Activated T-helper 17 cell treated with anti-CD3 and anti-CD28 coated beads, Interleukin-2, amount 50 U/mL, for 72 hours (primary cell): ENCODE data around the gene DDX4. TPM values are rescaled to one million over a fixed set of nuclear protein-coding genes. Genes with fewer than 3 reads are reported as not detected.
A peak's percentile ranks its signal among the peaks of the same experiment; 100 is the strongest.
"Not testable (repeated sequence)": the region's sequence is repeated elsewhere in the genome, so short reads cannot be mapped to it uniquely, and the experiment has no call there.

ENCODE experiments used
- ATAC-seq: fragments of 150-1000 bp; cut with Tn5 transposase; replicated peaks from 2 replicates; pipeline ENCODE4 v1.10.0; 2021; ENCODE audit warnings: mild to moderate bottlenecking, moderate library complexity
- H3K27ac Mint-ChIP-seq: one replicate; pipeline ENCODE4 v1.8.0; 2022; ENCODE audit warnings: mixed read lengths
- H3K27me3 Mint-ChIP-seq: one replicate; pipeline ENCODE4 v1.8.0; 2022; ENCODE audit warnings: mixed read lengths
- H3K36me3 Mint-ChIP-seq: one replicate; pipeline ENCODE4 v1.8.0; 2022; ENCODE audit warnings: low read depth, mild to moderate bottlenecking, mixed read lengths
- H3K4me1 Mint-ChIP-seq: one replicate; pipeline ENCODE4 v1.8.0; 2022; ENCODE audit warnings: mixed read lengths
- H3K4me3 Mint-ChIP-seq: one replicate; pipeline ENCODE4 v1.8.0; 2022; ENCODE audit warnings: mild to moderate bottlenecking, mixed read lengths
- H3K9me3 Mint-ChIP-seq: one replicate; pipeline ENCODE4 v1.8.0; 2022; ENCODE audit warnings: mixed read lengths
- total RNA-seq, 2 donors: library from RNA; stranded (reverse); gene quantifications; one replicate each; pipeline ENCODE4 v1.2.3, GENCODE V29; 2022

Gene DDX4
- total RNA-seq, 2 donors from 2014 or later: 0.26 TPM; not detected in 1

GRCh38 chr5:55712023-55712859, 25.6 kb upstream of the DDX4 start, which contains the start of gene SLC38A9:
TSS of gene SLC38A9 (minus strand) at chr5:55712324. CDS start at chr5:55697958, 14,366 bp downstream.
- H3K27ac Mint-ChIP-seq: peak within 1 kb of the TSS; percentile 96
- H3K9me3 Mint-ChIP-seq: no peaks in the 10 kb centered on the region
- H3K4me1 Mint-ChIP-seq: peaks cover 10% of the 10 kb centered on the region
- no peaks in the 10 kb centered on the region for H3K27me3 Mint-ChIP-seq
- H3K36me3 Mint-ChIP-seq: peaks cover 14% of the 10 kb centered on the region
- peak within 1 kb of the TSS; percentile 97 for H3K4me3 Mint-ChIP-seq
- peak; percentile 100 for ATAC-seq

DNA sequence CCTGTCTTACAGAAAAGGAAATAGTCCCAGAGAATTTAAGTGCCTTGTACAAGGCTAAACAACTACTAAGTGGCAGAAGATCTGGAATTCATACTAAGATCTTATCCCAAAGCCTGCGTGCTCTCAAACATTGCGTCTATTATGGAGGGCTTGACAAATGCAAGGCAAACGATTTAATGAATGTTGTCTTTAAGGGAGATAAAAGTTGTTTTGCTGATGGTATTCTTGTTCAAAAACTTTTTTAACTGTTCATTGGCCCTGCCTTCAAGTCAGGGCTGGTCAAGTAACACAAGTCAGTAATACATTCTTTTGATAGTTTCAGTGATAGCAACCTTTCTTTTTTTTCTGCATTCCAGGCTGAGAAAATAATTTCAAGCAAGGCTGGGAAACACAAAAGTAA, 24.0 kb upstream of the DDX4 start:
- Mint-ChIP-seq H3K27me3 (no peaks in the 10 kb centered on the region), H3K9me3 (no peaks in the 10 kb centered on the region), H3K27ac (no peak overlapping the region), H3K36me3 (peaks cover 4% of the 10 kb centered on the region), H3K4me3 (no peak overlapping the region), H3K4me1 (peaks cover 9% of the 10 kb centered on the region)
- ATAC-seq: no peak

- peaks cover 5% of the 10 kb centered on the region for H3K4me1 Mint-ChIP-seq
- no peaks in the 10 kb centered on the region for H3K36me3 Mint-ChIP-seq
- no peaks in the 10 kb centered on the region for H3K9me3 Mint-ChIP-seq
- no peaks in the 10 kb centered on the region for H3K27me3 Mint-ChIP-seq
- no peak overlapping the region for H3K27ac Mint-ChIP-seq
- ATAC-seq: no peak
- no peak overlapping the region for H3K4me3 Mint-ChIP-seq
Measured at GRCh38 chr5:55714339-55714738, 23.5 kb upstream of the DDX4 start.

DNA sequence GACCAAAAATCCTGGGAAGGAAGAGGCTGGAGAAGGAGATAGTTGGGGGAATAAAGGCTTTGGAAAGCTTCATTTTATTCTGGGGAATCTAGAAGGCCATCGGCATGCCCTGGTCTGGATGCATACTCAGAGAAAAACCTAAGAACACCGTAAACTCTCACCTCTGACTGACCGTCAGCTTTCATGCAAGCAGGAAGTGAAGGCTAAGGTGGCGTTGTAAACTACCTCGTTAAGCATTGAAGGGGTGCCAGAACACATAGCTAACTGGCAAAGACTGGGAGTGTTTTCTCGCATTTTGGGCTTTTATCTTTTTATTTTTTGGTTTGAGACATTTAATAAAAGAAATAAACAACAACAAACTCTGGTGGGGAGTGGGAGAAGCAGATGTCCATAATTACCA, 23.1 kb upstream of the DDX4 start:
- H3K9me3 Mint-ChIP-seq: no peaks in the 10 kb centered on the region
- no peak overlapping the region for H3K27ac Mint-ChIP-seq

DNA sequence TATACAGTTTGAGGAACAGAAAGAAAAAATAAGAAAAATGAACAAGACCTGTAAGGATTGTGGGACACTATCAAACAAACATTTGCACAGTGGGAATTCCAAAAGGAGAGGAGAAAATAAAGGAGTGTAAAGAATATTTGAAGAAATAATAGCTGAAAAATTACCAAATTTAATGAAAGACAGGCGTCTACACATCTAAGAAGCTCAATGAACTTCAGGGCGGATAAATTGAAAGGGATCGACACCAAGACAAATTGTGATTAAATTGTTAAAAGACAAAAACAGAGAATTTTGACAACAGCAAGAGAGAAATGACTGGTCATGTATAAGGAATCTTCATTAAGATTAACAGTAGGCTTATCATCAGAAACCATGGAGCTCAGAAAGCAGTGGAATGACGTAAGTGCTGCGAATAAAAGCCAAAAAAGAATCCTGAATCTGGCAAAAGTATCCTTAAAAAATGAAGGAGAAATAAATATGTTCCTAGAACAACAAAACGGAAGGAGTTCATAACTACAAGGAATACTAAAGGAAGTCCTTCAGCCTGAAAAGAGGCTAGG, 22.3 kb upstream of the DDX4 start:
- H3K27ac Mint-ChIP-seq: no peak overlapping the region
- ATAC-seq: no peak
- no peak overlapping the region for H3K4me3 Mint-ChIP-seq

More for the DNA sequence above, 23.1 kb upstream of the DDX4 start:
- H3K4me1 Mint-ChIP-seq: peaks cover 5% of the 10 kb centered on the region
- ATAC-seq: no peak
- no peak overlapping the region for H3K4me3 Mint-ChIP-seq
- H3K36me3 Mint-ChIP-seq: no peaks in the 10 kb centered on the region
- no peaks in the 10 kb centered on the region for H3K27me3 Mint-ChIP-seq

GRCh38 chr5:55719026-55719425, 18.8 kb upstream of the DDX4 start:
- not testable (repeated sequence) for ATAC-seq, H3K9me3 Mint-ChIP-seq, H3K36me3 Mint-ChIP-seq, H3K27ac Mint-ChIP-seq, H3K4me3 Mint-ChIP-seq, H3K27me3 Mint-ChIP-seq, H3K4me1 Mint-ChIP-seq

More for the DNA sequence above, 22.3 kb upstream of the DDX4 start:
- Mint-ChIP-seq H3K4me1 (peaks cover 5% of the 10 kb centered on the region), H3K36me3 (no peaks in the 10 kb centered on the region), H3K9me3 (no peaks in the 10 kb centered on the region), H3K27me3 (no peaks in the 10 kb centered on the region)

GRCh38 chr5:55720188-55720703, 17.6 kb upstream of the DDX4 start:
- no peaks in the 10 kb centered on the region for H3K9me3 Mint-ChIP-seq
- no peak for ATAC-seq
- H3K4me3 Mint-ChIP-seq: no peak overlapping the region
- H3K27me3 Mint-ChIP-seq: no peaks in the 10 kb centered on the region
- no peaks in the 10 kb centered on the region for H3K36me3 Mint-ChIP-seq
- no peak overlapping the region for H3K27ac Mint-ChIP-seq
- H3K4me1 Mint-ChIP-seq: no peaks in the 10 kb centered on the region

DNA sequence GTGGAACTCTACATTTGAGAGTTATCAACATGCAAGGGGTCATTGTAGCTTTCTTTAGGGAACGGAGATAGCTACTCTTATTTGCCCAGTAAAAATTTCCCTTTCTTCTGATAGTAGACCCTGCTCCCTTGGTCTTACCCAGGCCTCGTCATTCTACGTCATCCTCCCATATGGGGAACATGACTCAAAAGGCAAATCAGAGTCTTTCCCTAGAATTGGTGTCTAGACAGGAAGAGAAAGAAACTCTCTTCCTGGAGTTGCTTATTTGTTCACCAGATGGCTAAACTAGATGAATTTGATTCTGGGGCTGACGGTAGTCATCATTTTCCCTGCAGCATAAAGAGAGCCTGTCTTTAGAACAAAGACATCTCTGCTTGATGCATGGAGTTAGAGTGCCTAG, 13.6 kb upstream of the DDX4 start:
- H3K27ac Mint-ChIP-seq: no peak overlapping the region
- H3K4me1 Mint-ChIP-seq: no peaks in the 10 kb centered on the region
- no peaks in the 10 kb centered on the region for H3K36me3 Mint-ChIP-seq
- no peaks in the 10 kb centered on the region for H3K27me3 Mint-ChIP-seq
- no peak overlapping the region for H3K4me3 Mint-ChIP-seq
- H3K9me3 Mint-ChIP-seq: no peaks in the 10 kb centered on the region
- ATAC-seq: peak; percentile 28

DNA sequence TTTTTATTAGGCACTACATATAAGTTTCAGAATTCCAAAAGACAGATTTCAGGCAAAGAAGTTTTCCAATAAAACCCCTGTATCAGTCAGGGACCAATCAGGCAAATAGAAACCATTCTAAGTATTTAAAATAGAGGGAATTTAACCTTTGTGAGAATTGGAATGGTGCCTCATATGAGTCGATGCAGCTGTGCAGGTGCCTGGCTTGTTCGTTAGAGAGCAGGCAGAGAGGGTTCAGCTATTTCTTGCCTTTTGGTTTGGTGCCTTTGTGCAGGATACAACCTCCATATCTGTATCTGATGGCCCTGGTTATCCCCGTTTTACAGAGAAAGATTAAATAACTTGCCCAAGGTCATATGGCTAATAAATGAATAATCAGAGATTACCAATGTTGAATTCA, 6.0 kb upstream of the DDX4 start:
- H3K4me1 Mint-ChIP-seq: no peaks in the 10 kb centered on the region
- H3K4me3 Mint-ChIP-seq: no peak overlapping the region
- no peak overlapping the region for H3K27ac Mint-ChIP-seq
- no peak for ATAC-seq
- H3K36me3 Mint-ChIP-seq: no peaks in the 10 kb centered on the region
- no peaks in the 10 kb centered on the region for H3K9me3 Mint-ChIP-seq
- H3K27me3 Mint-ChIP-seq: no peaks in the 10 kb centered on the region

- H3K36me3 Mint-ChIP-seq: no peaks in the 10 kb centered on the region
- no peak overlapping the region for H3K4me3 Mint-ChIP-seq
- no peaks in the 10 kb centered on the region for H3K27me3 Mint-ChIP-seq
- no peak for ATAC-seq
- no peaks in the 10 kb centered on the region for H3K4me1 Mint-ChIP-seq
- H3K27ac Mint-ChIP-seq: no peak overlapping the region
- no peaks in the 10 kb centered on the region for H3K9me3 Mint-ChIP-seq
Measured at GRCh38 chr5:55732585-55732984, 5.3 kb upstream of the DDX4 start.

- H3K27ac Mint-ChIP-seq: no peak overlapping the region
- H3K4me3 Mint-ChIP-seq: no peak overlapping the region
- H3K27me3 Mint-ChIP-seq: no peaks in the 10 kb centered on the region
- no peak for ATAC-seq
- H3K36me3 Mint-ChIP-seq: no peaks in the 10 kb centered on the region
- H3K9me3 Mint-ChIP-seq: no peaks in the 10 kb centered on the region
- H3K4me1 Mint-ChIP-seq: no peaks in the 10 kb centered on the region
Measured at GRCh38 chr5:55734658-55735057, 3.2 kb upstream of the DDX4 start.

DNA sequence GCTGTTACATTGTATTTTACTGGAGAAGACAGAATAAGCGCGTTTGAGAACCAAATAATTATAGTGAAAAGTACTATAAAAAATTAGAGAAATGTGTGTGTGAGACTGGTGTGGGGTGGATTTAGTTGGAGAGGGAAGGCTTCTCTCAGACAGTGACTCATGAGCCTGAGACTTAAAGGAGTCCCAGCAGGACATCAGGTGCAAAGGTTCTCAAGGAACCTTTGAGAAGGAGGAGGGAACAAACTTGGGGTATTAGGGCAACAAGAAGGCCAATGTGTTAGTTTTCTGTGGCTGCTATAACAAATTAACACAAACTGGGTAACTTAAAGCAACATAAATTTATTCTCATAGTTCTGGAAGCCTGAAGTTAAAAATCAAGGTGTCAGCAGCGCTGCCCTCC, 4.9 kb downstream of the DDX4 start:
- no peaks in the 10 kb centered on the region for H3K9me3 Mint-ChIP-seq
- no peaks in the 10 kb centered on the region for H3K36me3 Mint-ChIP-seq
- no peak overlapping the region for H3K4me3 Mint-ChIP-seq
- H3K4me1 Mint-ChIP-seq: no peaks in the 10 kb centered on the region
- H3K27ac Mint-ChIP-seq: no peak overlapping the region
- ATAC-seq: no peak
- no peaks in the 10 kb centered on the region for H3K27me3 Mint-ChIP-seq

DNA sequence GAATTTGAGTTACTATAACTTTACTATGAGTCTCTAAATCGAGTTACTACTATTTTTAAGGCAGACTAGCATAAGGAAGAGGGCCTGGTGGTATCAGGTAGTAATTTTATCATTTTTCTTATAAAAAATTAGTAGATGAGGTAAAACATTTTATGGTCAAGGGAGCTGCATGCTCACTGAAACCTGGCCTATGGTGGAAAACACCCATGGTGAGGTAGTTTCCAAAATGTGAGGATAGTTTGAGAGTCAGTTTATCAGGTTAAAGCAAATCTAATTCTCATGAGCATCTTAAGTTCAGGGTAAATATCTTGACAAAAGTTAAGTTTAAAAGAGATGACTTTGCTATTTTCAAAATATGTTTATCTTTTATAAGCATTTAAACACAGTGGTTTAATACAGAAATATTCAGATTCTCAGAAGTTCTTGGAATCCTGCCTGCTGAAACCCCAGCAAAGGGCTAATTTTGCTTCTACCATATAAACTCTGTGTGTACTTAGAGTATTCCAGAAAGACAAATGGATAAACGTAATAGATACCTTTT, 10.0 kb downstream of the DDX4 start:
- H3K27ac Mint-ChIP-seq: no peak overlapping the region
- H3K36me3 Mint-ChIP-seq: no peaks in the 10 kb centered on the region
- no peak for ATAC-seq
- H3K27me3 Mint-ChIP-seq: no peaks in the 10 kb centered on the region
- no peak overlapping the region for H3K4me3 Mint-ChIP-seq
- H3K4me1 Mint-ChIP-seq: no peaks in the 10 kb centered on the region
- H3K9me3 Mint-ChIP-seq: no peaks in the 10 kb centered on the region

DNA sequence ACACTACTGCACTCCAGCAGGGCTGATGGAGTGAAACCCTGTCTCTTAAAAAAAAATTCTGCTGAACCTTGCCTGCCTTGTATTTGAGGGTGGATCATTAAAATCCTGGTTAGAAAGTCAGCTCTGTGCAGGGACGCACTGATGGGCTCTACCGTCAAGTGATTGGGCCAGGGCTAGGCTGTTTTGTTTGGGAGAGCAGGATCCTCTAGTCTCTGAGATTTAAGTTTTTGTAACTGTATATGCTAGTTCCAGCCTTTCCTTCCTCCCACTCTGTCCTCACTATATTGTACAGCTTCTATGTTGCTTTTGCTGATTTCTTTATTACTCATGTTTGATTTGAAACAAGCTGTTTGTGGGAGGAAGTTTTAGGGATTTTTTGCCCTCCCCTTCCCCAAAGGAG, 11.5 kb downstream of the DDX4 start:
- Mint-ChIP-seq H3K27ac (no peak overlapping the region), H3K9me3 (no peaks in the 10 kb centered on the region), H3K36me3 (no peaks in the 10 kb centered on the region), H3K27me3 (no peaks in the 10 kb centered on the region), H3K4me1 (no peaks in the 10 kb centered on the region), H3K4me3 (no peak overlapping the region)
- no peak for ATAC-seq

GRCh38 chr5:55750063-55750462, 12.2 kb downstream of the DDX4 start:
- H3K9me3 Mint-ChIP-seq: no peaks in the 10 kb centered on the region
- H3K4me1 Mint-ChIP-seq: no peaks in the 10 kb centered on the region
- no peak for ATAC-seq
- H3K4me3 Mint-ChIP-seq: no peak overlapping the region
- H3K27me3 Mint-ChIP-seq: no peaks in the 10 kb centered on the region
- no peaks in the 10 kb centered on the region for H3K36me3 Mint-ChIP-seq
- H3K27ac Mint-ChIP-seq: no peak overlapping the region
